BE2C (cell line): ENCODE measurements around the gene DMGDH.

Source experiments
- DNase-seq: peaks from one replicate; pipeline ENCODE4 v3.0.0-alpha.2; 2020
- H3K27me3 ChIP-seq: fragments of 250-450 bp; sonication (Bioruptor Pico); 2 replicates; pipeline ENCODE4 v1.5.1; 2020; ENCODE audit warnings: mild to moderate bottlenecking
- H3K36me3 ChIP-seq: fragments of 250-450 bp; sonication (Bioruptor Pico); 2 replicates; pipeline ENCODE4 v1.5.1; 2020; ENCODE audit warnings: mild to moderate bottlenecking
- H3K4me1 ChIP-seq: fragments of 250-450 bp; sonication (Bioruptor Pico); 2 replicates; pipeline ENCODE4 v1.5.1; 2020
- H3K4me3 ChIP-seq: 2 replicates; pipeline ENCODE4 v1.5.1; 2011; ENCODE audit warnings: low read depth, low read length
- H3K9me3 ChIP-seq: fragments of 250-450 bp; sonication (Bioruptor Pico); 2 replicates; pipeline ENCODE4 v1.5.1; 2020
- TF ChIP-seq, protein P1 (sequence below): IDR thresholded peaks from 2 replicates; pipeline ENCODE4 v1.5.1; 2012; ENCODE audit warnings: mild to moderate bottlenecking, low read depth, low read length

The DMGDH gene

GRCh38 chr5:78959767-78960166, 109.7 kb downstream of the DMGDH start:
- no peak overlapping the region for H3K4me3 ChIP-seq
- H3K4me1 ChIP-seq: no peaks in the 10 kb centered on the region
- H3K36me3 ChIP-seq: no peaks in the 10 kb centered on the region
- TF ChIP-seq, protein P1, sequence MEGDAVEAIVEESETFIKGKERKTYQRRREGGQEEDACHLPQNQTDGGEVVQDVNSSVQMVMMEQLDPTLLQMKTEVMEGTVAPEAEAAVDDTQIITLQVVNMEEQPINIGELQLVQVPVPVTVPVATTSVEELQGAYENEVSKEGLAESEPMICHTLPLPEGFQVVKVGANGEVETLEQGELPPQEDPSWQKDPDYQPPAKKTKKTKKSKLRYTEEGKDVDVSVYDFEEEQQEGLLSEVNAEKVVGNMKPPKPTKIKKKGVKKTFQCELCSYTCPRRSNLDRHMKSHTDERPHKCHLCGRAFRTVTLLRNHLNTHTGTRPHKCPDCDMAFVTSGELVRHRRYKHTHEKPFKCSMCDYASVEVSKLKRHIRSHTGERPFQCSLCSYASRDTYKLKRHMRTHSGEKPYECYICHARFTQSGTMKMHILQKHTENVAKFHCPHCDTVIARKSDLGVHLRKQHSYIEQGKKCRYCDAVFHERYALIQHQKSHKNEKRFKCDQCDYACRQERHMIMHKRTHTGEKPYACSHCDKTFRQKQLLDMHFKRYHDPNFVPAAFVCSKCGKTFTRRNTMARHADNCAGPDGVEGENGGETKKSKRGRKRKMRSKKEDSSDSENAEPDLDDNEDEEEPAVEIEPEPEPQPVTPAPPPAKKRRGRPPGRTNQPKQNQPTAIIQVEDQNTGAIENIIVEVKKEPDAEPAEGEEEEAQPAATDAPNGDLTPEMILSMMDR: no peak
- H3K9me3 ChIP-seq: no peaks in the 10 kb centered on the region
- no peak for DNase-seq
- no peaks in the 10 kb centered on the region for H3K27me3 ChIP-seq

DNA sequence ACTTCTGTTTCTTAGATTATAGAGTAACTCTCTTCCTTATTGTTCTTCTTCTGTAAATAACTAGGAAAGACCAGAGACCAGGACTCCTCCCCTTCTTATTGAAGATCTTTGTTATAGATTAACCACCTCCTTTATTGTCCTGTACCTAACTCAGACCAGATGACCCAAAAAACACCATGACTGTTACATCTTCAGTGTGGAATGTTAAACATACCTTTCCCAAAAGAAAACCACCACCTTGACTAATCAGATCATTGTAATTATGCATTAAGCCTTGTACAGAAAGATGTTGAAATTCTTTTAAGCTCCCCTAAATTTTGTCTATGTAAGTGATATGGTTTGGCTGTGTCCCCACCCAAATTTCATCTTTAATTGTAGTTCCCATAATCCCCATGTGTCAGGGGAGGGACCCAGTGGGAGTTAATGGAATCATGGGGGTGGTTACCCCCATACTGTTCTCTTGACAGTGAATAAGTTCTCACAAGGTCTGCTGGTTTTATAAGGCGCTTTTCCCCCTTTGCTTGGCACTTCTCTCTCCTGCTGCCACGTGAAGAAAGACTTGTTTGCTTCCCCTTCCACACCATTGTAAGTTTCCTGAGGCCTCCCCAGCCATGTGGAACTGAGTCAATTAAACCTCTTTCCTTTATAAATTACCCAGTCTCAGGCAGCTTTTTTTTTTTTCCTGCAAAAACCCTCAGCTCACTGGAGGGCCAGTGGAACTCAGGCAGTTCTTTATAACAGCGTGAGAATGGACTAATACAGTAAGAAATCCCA, 110.6 kb downstream of the DMGDH start:
- Histone ChIP-seq H3K27me3 (no peaks in the 10 kb centered on the region), H3K4me1 (no peaks in the 10 kb centered on the region), H3K9me3 (no peaks in the 10 kb centered on the region), H3K4me3 (no peak overlapping the region), H3K36me3 (no peaks in the 10 kb centered on the region)
- no peak for DNase-seq
- TF ChIP-seq, protein P1: no peak

- no peaks in the 10 kb centered on the region for H3K4me1 ChIP-seq
- no peaks in the 10 kb centered on the region for H3K36me3 ChIP-seq
- H3K9me3 ChIP-seq: no peaks in the 10 kb centered on the region
- TF ChIP-seq, protein P1: no peak
- H3K4me3 ChIP-seq: no peak overlapping the region
- H3K27me3 ChIP-seq: no peaks in the 10 kb centered on the region
- DNase-seq: no peak
Measured at GRCh38 chr5:78956901-78957300, 112.6 kb downstream of the DMGDH start.

DNA sequence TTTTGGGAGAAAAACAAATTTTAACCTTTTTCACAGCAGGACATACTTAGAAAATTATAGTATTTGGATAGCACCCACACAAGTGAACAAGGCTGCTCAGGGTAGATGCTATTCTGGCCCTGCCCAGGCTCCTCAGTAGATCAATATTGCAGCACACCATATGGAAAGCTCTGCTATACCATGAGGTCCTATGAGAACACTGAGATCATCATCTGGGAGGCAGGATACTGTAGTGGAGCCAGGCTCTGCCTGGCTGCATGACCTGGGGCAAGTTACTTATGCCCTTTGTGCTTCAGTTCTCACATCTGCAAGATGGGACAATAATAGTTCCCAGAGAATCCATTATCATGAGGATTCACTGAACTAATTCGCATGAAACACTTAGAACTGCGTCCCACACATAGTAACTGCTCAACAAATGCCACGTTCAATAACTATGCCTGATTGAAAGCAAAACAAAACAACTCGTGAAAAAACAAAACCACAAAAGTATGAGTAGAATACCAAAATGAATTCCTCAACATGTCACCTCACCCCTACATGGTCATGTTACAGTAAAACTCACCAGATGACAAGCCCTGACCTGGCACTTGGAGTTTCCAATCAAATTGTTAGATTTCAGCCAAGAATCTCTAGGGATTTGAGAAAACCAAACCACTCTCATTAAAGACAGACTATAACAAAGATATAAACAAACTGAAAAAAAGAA, 116.2 kb downstream of the DMGDH start:
- no peaks in the 10 kb centered on the region for H3K27me3 ChIP-seq
- DNase-seq: no peak
- H3K4me3 ChIP-seq: no peak overlapping the region
- H3K36me3 ChIP-seq: no peaks in the 10 kb centered on the region
- no peaks in the 10 kb centered on the region for H3K4me1 ChIP-seq
- no peaks in the 10 kb centered on the region for H3K9me3 ChIP-seq
- TF ChIP-seq, protein P1: no peak
